Endothelial cell of umbilical vein (primary cell): ENCODE data around the gene GJB4. TPM values are rescaled to one million over a fixed set of nuclear protein-coding genes. Genes with fewer than 3 reads are reported as not detected.

Experiments
- BruUV-seq: library from RNA; stranded (reverse); fragments of 400-500 nt; replicated peaks from 2 replicates; lab custom pipeline; 2021; lab: Mats Ljungman, UMichigan
- CTCF ChIA-PET: fragments of 300-600, 350-600 bp; sonication (Branson Sonifier 250); formaldehyde crosslinking; loops from one replicate; lab custom pipeline; 2021; ENCODE audit warnings: antibody characterized with exemption, inconsistent platforms; lab: Charles Lee
- POLR2A ChIA-PET: fragments of 300-600, 350-600 bp; sonication (Branson Sonifier 250); formaldehyde crosslinking; loops from one replicate; lab custom pipeline; 2021; ENCODE audit warnings: antibody characterized with exemption, inconsistent platforms; lab: Charles Lee
- DNase-seq: peaks from one replicate; pipeline ENCODE4 v3.0.0-alpha.2; 2011; ENCODE audit warnings: low read depth, low spot score
- FAIRE-seq: peaks from 2 replicates; lab custom pipeline; 2011; peaks lifted over from hg19 to GRCh38; lab: Jason Lieb, UNC
- H2AFZ ChIP-seq: 2 replicates; pipeline ENCODE4 v1.6.0; 2012; ENCODE audit warnings: low read depth, low read length, control low read depth, inconsistent platforms
- H3K27ac ChIP-seq: 2 replicates; pipeline ENCODE4 v1.5.1; 2011; ENCODE audit warnings: low read depth, mild to moderate bottlenecking, control low read depth, low read length, moderate library complexity; ENCODE audit not compliant: insufficient read depth
- H3K27me3 ChIP-seq, 2 experiments: 2 replicates each; pipeline versions ENCODE4 v1.6.0 to v1.6.1; 2011; ENCODE audit warnings: low read length in 2 of 2, mixed read lengths in 1 of 2; ENCODE audit not compliant: control insufficient read depth in 2 of 2, insufficient read depth in 2 of 2
- H3K36me3 ChIP-seq, 2 experiments: 2 replicates in 1 of 2; 3 replicates in 1 of 2; pipeline ENCODE4 v1.5.1; 2011; ENCODE audit warnings: low read length in 2 of 2, mild to moderate bottlenecking in 1 of 2, moderate library complexity in 1 of 2; ENCODE audit not compliant: control insufficient read depth in 2 of 2, insufficient read depth in 2 of 2; ENCODE audit errors: extremely low read depth in 1 of 2
- H3K4me1 ChIP-seq: 3 replicates; pipeline ENCODE4 v1.5.1; 2011; ENCODE audit warnings: mild to moderate bottlenecking, low read length; ENCODE audit not compliant: control insufficient read depth, insufficient read depth; ENCODE audit errors: extremely low read depth
- H3K4me2 ChIP-seq: 2 replicates; pipeline ENCODE4 v1.6.1; 2011; ENCODE audit warnings: low read length, control low read depth, mixed read lengths; ENCODE audit not compliant: insufficient read depth
- H3K4me3 ChIP-seq, 3 experiments: fragments of 200-600 bp in 1 of 3; sonication (generic), shearing (Covaris generic) in 1 of 3; replicated peaks in 1 of 3; 2 replicates each; pipeline ENCODE4 v1.5.1; 2011 to 2016; ENCODE audit warnings: control low read depth in 3 of 3, low read length in 3 of 3, mild to moderate bottlenecking in 2 of 3, inconsistent platforms in 1 of 3, low read depth in 1 of 3, moderate library complexity in 1 of 3; ENCODE audit not compliant: insufficient read depth in 1 of 3
- H3K79me2 ChIP-seq: 2 replicates; pipeline ENCODE4 v1.6.0; 2012; ENCODE audit warnings: low read length, inconsistent platforms; ENCODE audit not compliant: control insufficient read depth, insufficient read depth
- H3K9ac ChIP-seq: replicated peaks from 2 replicates; pipeline ENCODE3; 2011; ENCODE audit warnings: low read length, control low read depth; ENCODE audit not compliant: insufficient read depth; ENCODE audit errors: extremely low read depth
- H3K9me1 ChIP-seq: replicated peaks from 3 replicates; pipeline ENCODE4 v1.6.0; 2011; ENCODE audit warnings: mild to moderate bottlenecking, low read length; ENCODE audit not compliant: control insufficient read depth, insufficient read depth; ENCODE audit errors: extremely low read depth
- H3K9me3 ChIP-seq: replicated peaks from 2 replicates; pipeline ENCODE4 v1.5.1; 2012; ENCODE audit warnings: low read length, inconsistent platforms; ENCODE audit not compliant: control insufficient read depth, insufficient read depth
- H4K20me1 ChIP-seq: replicated peaks from 2 replicates; pipeline ENCODE3; 2011; ENCODE audit warnings: mild to moderate bottlenecking, low read length; ENCODE audit not compliant: control insufficient read depth, insufficient read depth; ENCODE audit errors: extremely low read depth
- CTCF ChIP-seq, 2 donors: IDR thresholded peaks; 1 replicate in 1 of 2; 2 replicates in 1 of 2; pipeline ENCODE4 v1.5.1; 2011; ENCODE audit warnings: low read length in 2 of 2, mild to moderate bottlenecking in 2 of 2, moderate library complexity in 2 of 2, control low read depth in 1 of 2, inconsistent platforms in 1 of 2, low read depth in 1 of 2; ENCODE audit not compliant: insufficient read depth in 1 of 2; ENCODE audit errors: extremely low read depth in 1 of 2
- EZH2 ChIP-seq: IDR thresholded peaks from 2 replicates; pipeline ENCODE4 v1.6.1; 2012; ENCODE audit warnings: borderline replicate concordance, low read depth, mild to moderate bottlenecking, moderate library complexity, low read length, inconsistent platforms; ENCODE audit not compliant: severe bottlenecking
- FOS ChIP-seq: IDR thresholded peaks from 2 replicates; pipeline ENCODE4 v1.6.1; 2011; ENCODE audit warnings: mild to moderate bottlenecking, low read length, moderate library complexity, borderline replicate concordance; ENCODE audit not compliant: insufficient read depth
- GATA2 ChIP-seq: IDR thresholded peaks from 2 replicates; pipeline ENCODE4 v1.7.0; 2011; ENCODE audit warnings: low read depth, mild to moderate bottlenecking, moderate library complexity, mixed read lengths, low read length; ENCODE audit not compliant: insufficient read length, insufficient read depth
- JUN ChIP-seq: IDR thresholded peaks from 2 replicates; pipeline ENCODE4 v1.6.1; 2011; ENCODE audit warnings: borderline replicate concordance, low read depth; ENCODE audit not compliant: insufficient read length, insufficient read depth
- MAX ChIP-seq: IDR thresholded peaks from 2 replicates; pipeline ENCODE4 v1.6.1; 2011; ENCODE audit not compliant: insufficient read depth, insufficient read length
- POLR2A ChIP-seq: IDR thresholded peaks from 2 replicates; pipeline ENCODE4 v1.6.1; 2012; ENCODE audit warnings: low read depth, mild to moderate bottlenecking, control low read depth, low read length
- POLR2AphosphoS5 ChIP-seq: IDR thresholded peaks from 2 replicates; pipeline ENCODE4 v1.6.1; 2012; ENCODE audit warnings: low read depth, mild to moderate bottlenecking, control low read depth, low read length, moderate library complexity; ENCODE audit not compliant: insufficient read depth
- dilution Hi-C: fragments of 300-500 bp; cut with MboI; formaldehyde crosslinking; loops from one replicate; pipeline ENCODE4 v1.15.0; 2019; ENCODE audit warnings: low sequenced_read_pairs; ENCODE audit not compliant: extremely low pct_ligation_motif_present
- intact Hi-C: fragments of 100-400 bp; cut with micrococcal nuclease; formaldehyde crosslinking; loops from one replicate; pipeline ENCODE4 v1.10.0; 2022
- polyA plus RNA-seq, 4 experiments: library from polyadenylated mRNA; depleted of rRNA in 3 of 4; stranded (reverse) in 3 of 4; unstranded in 1 of 4; fragments of >200 nt; gene quantifications; 2 replicates each; pipeline versions ENCODE4 v1.2.1 to v1.2.3, GENCODE V29; 2011 to 2012; ENCODE audit warnings: missing spikeins in 1 of 4
- total RNA-seq: library from RNA; stranded (reverse); gene quantifications from 2 replicates; pipeline ENCODE4 v1.2.3, GENCODE V29; 2021

The GJB4 gene
- total and polyA plus RNA-seq, 2 donors (not counting 3 experiments of a cell fraction or from before 2014, with no cell fraction given), result not detected

- no peak for FAIRE-seq
- H3K27me3 ChIP-seq, result peaks cover 2 to 3% of the 10 kb centered on the region in 2 experiments
- DNase-seq, result no peak
- no peak overlapping the region for H2AFZ ChIP-seq
- dilution Hi-C loops, result no loop called here
- BruUV-seq, result no TSS peak
- H3K9me1 ChIP-seq, result no peaks in the 10 kb centered on the region
- POLR2A ChIA-PET, result no interaction called here
- H3K4me1 ChIP-seq, result no peaks in the 10 kb centered on the region
- no peaks in the 10 kb centered on the region for H3K79me2 ChIP-seq
- no peaks in the 10 kb centered on the region for H3K9me3 ChIP-seq
- no peak for TF ChIP-seq JUN
- TF ChIP-seq POLR2AphosphoS5, result no peak
- no peak for TF ChIP-seq FOS
- no peak for TF ChIP-seq POLR2A
- no peak for TF ChIP-seq GATA2
- TF ChIP-seq EZH2, result no peak
- no peak for TF ChIP-seq CTCF (IDR thresholded peaks at IDR 0.05; ENCODE audit: extremely low read depth in 1 of 2, insufficient read depth in 1 of 2, low read depth in 1 of 2, low read length in 2 of 2)
- TF ChIP-seq MAX, result no peak
- H4K20me1 ChIP-seq, result no peaks in the 10 kb centered on the region
- no peak overlapping the region for H3K27ac ChIP-seq
- H3K9ac ChIP-seq, result no peak overlapping the region
- intact Hi-C loops, result no loop called here
- H3K4me3 ChIP-seq, result no peak overlapping the region
- CTCF ChIA-PET, result interaction anchor here (0.8 to 7.8 kb wide), 6 partner anchors 8 to 1449 kb away, joined by 3 to 338 read pairs (median 3); no protein-coding TSS in a partner anchor
- H3K4me2 ChIP-seq, result no peak overlapping the region
- H3K36me3 ChIP-seq, result no peaks in the 10 kb centered on the region
Observed at GRCh38 chr1:34744851-34745250, 14.7 kb upstream of the GJB4 start.
